A673 (cell line): Measurements from ENCODE around the gene ZSWIM8.

ENCODE experiments used
- CTCF ChIP-seq: fragments of 300-800, 200-600 bp; sonication (generic); conservative IDR thresholded peaks from 2 replicates; pipeline ENCODE4 v1.5.1; 2017; ENCODE audit warnings: low read depth, mild to moderate bottlenecking, antibody characterized with exemption, low read length, moderate library complexity, mixed read lengths
- EZH2 ChIP-seq: fragments of 200-600 bp; sonication (generic); IDR thresholded peaks from 2 replicates; pipeline ENCODE4 v1.6.1; 2017; ENCODE audit warnings: borderline replicate concordance, low read depth, mild to moderate bottlenecking, mixed read lengths, antibody characterized with exemption, low read length; ENCODE audit not compliant: poor library complexity, severe bottlenecking

GRCh38 chr10:73786512-73786885, 1.1 kb downstream of the ZSWIM8 start:
- TF ChIP-seq CTCF (no peak), EZH2 (no peak)
